NAMALWA (cell line): ENCODE results near the gene CTDP1.
"Not testable (repeated sequence)": the region's sequence is repeated elsewhere in the genome, so short reads cannot be mapped to it uniquely, and the experiment has no call there.

Experiments
- DNase-seq: peaks from one replicate; pipeline ENCODE4 v3.0.0-alpha.2; 2015; ENCODE audit warnings: low spot score

Gene CTDP1

DNA sequence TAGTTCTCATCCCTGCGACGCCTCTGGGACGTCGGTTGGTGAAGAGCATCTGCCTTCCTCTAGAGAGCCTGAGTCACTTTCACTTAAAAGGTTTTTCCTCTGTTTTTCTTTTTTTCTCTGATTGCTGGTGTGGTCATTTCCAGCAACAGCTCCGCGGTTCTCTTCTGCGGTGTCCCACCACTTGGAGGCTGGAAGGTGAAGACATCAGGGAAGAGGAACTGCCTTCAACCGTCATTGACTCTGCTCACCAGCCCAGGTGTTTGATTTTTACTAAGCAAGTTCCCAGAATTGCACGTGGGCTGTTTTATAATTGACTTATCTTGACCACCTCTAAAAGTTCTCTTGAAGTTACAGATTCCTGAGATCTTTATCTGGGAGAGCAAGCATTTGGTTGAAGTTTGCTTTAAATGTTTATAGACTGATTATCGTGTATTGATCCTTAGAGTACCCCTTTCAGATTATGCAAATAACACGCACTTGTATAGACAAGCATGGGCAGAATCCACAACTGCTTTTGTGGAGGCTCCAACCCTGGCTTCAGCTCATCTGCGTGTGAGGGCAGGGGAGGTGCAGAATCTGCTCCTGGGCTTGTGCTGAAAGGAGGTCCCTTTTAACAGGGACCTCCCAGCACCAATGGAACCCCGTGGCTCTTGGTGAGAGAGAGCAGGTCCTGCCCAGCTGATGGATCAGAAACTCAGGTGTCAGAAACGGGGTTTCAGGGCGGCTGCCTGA is 3.5 kb downstream of the CTDP1 start:
- no peak for DNase-seq

DNA sequence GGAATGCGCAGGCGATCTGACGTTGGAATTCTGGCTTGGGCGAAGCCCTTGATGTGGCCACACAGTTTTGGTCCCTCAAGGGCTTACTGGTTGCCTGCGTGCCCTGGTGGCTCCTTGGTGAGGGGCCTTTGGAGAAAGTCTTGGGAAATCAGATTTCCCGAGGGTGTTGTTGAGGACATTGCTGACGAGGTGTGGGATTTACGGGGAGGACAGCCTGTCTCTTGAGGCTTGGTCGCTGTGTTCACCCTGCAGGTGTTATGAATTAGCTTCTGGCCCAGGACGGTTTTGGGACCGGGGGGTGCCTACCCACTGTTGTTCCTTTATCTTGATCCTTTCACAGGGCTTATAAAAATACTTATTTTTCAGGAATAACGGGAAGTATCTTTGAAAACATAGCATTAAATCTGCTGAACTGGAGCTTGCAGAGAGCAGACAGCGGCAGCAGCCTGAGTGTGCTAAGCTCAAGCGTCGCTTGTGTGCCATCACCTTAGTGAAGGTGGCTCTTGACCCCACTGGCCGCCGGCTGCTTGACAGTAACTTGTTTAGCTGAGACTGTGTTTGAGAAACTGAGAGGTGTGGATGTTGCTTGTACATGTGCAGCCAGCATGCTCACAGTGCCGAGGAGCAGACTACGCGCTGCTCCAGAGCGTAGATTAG is 4.2 kb downstream of the CTDP1 start:
- no peak for DNase-seq

DNA sequence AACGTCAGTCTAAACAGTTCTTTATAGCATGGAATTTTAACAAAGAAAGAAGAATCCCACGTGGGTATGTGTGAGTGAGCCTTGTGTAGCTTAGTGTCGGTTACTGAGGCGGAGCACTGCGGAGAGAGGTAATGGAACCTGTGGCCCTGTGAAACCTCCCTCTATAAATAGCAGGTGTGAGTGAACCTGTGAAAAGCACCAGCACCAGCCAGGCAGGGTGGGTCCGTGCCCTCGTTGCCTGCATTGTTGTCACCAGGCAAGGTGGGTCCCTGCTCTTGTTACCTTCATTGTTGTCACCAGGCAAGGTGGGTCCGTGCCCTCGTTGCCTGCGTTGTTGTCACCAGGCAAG is 4.7 kb downstream of the CTDP1 start:
- DNase-seq = no peak

DNA sequence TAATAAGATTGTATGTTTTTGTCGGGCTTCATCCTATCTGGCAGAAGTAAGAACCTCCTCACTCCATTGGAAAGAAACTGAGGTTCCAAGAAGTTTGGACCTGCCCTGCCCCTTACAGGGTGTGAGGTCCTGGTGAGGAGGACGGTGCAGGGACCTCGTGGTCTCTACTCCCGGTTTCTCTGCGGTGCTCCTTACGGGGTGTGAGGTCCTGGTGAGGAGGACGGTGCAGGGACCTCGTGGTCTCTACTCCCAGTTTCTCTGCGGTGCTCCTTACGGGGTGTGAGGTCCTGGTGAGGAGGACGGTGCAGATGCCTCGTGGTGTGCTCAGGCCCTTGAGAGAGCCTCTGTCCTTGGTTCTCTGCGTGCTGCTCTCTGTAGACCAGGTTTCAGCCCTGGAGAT is 5.2 kb downstream of the CTDP1 start:
- DNase-seq = no peak

DNA sequence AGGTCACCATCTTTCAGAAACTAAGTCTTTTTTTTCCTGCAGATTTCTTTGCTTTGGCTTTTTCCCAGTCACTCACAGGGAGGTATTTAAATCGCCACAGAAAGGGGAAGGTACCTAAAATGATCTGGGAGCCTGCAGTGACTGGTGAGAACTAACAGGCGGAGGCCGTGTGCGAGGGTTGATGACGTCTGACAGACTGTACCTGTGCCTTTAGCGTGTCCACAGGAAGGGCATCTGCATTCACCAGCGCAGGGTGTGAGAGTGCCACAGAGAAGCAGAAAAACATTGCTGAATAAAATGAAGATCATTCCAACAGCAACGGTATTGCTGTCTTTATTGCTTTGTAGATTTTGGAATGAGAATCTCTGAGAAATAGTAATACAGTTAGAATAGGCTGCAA is 5.7 kb downstream of the CTDP1 start:
- no peak for DNase-seq

DNA sequence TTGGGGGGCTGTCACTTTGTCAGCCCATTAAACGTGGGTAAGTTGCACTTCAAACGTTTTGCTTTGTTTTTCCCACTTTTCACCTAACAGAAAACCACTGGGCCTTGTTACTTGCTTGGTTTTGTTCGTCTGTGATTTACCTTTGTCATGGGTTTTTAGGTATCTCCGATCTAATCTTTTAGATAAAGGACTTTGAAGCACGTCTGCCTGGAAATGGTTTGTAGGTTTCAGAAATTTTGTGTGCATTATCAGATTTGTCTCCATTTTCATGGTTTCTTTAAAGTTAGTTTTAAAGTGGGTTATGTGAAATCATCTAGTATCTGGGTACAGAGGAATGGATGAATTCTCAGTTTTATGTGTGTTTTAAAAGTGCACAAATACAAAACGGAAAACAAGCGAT is 6.4 kb downstream of the CTDP1 start:
- DNase-seq = no peak

DNA sequence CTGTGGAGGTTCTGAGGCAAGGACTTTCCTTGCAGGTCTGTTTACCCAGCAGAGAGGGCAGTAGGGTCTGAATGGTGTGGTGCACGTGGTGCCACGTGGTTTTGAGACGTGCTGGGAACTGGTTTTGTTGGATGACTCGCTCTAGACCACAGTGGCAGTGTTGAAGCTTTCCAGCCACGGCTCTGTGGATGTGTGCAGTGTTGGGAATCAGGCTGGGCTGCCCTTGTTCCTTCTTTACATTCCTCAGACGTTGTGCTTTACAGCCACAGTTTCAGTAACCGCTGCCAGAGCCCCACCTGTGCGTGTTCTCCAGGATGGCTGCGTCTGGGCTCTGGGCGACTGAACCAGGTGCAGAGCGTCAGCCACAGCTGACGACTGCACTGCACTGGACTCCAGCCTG is 8.2 kb downstream of the CTDP1 start:
- DNase-seq = no peak

DNA sequence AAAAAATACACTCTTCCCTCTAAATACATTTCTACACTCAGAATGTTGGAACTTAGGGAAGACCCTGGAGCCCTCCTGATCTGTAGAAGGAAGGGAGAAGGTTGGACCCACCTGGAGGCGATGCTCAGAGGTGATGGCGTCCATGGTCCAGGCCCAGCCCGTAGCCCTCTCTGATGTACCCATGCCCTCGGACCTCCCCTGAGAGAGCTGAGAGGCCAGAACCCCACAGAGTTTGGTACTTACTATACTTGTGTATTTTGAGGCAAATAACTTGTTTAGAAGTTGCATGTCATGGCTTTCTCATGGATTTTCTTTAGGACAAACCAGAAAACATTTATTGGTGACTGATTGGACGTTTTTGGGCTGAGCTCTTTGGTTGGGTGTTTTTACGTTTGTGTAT is 10.5 kb downstream of the CTDP1 start:
- DNase-seq = no peak

DNA sequence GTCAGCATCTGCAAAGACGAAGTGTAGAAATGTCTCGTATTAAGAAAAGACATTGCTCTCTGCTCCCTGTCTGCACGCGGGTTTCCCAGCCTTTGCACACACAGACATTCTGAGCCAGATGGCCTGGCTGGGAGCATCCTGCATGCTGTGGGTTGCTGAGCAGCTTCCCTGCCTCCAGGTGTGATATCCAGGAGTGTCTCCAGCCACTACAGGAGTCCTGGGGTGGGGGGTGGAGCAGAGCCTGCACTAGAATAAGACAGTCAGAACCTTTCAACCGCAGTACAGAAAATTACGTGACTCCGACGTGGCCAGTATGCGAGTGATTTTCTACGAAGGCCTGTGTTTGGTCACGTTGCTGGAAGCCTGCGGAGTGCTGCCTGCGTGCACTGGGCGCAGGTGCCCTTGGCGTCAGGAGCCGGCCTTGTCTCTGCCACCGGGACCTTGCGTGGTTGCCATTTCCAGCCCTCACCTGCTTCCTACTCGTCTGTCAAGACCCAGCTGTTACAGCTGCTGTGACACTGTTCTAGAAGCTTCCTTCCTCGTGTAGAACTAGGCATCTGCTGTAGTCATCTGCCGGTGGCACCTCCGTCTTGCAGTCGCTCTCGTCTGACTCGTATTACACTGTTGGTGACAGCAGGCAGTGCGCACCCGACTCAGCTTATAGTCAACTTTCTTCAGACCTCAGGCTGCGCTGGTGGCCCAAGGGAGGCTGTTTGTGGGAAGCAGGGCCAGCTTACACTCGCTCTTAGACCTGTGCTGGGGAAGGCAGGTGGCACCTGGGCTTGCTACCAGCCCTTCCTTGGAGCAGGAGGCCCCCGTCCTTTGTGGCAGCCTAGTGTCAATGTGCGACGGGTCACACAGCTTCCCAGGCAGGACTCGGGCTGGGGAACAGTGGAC is 11.2 kb downstream of the CTDP1 start:
- peak; percentile 13 for DNase-seq

DNA sequence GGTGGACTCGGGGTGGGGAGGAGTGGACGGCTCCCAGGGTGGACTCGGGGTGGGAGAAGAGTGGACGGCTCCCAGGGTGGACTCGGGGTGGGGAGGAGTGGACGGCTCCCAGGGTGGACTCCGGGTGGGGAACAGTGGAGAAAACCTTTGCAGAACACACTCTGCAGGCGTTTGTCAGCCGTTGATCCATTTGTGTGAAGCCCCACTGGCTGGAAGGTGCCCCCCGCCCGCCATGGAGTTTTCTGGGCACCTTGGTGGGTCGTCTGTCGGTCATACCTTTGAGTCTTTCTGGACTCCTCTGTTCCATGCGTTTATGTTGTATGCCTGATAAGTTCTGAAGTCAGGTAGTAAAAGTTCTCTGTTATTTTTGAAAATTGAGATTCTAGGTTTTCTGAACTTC is 12.5 kb downstream of the CTDP1 start:
- no peak for DNase-seq

DNA sequence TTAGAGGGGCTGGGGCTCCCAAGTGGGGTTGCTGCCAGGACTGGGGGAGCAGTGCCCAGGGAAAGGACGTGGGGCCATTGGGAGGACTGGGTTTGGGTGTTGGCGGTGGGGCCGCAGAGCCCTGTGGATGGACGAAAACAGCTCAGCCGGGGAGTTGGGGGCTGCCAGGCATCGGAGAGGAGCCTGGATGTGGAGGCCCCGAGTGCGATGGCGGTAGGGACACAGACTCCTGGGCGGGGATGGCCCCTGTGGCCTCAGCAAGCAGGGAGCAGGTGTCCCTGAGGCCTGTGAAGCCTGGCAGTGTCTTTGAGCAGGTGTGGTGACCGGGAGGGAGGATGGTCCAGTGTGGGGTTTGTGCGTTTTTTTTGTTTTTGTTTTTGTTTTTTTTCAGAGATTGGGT is 13.3 kb downstream of the CTDP1 start:
- no peak for DNase-seq

DNA sequence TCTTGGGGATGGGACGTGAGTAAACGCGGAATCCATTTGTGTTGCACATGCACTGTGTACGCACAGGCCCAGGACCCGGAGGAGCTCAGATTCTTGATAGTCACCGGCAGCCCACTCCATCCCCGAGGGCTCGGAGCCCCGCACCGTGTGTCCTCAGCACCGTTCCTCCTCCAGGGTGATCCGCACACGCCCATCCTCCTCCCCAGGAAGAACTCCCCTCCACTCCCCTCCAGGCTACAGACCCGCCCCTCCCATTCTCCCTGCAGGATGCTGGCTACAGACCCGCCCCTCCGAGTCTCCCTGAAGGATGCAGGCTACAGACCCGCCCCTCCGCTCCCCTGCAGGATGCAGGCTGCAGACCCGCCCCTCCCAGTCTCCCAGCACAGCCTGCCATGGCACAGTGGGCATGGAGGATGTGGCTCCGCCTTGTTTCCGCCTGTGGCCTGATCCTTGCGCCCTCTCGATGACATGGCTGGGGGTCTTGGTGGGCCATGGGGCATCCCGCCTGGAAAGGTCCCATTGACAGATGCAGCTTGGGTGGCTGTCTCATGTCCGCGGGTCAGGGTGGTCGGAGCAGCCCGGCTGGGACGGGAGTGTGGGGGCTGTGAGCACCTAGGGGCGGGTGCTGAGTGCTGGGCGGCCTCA is 14.1 kb downstream of the CTDP1 start:
- DNase-seq = no peak

DNA sequence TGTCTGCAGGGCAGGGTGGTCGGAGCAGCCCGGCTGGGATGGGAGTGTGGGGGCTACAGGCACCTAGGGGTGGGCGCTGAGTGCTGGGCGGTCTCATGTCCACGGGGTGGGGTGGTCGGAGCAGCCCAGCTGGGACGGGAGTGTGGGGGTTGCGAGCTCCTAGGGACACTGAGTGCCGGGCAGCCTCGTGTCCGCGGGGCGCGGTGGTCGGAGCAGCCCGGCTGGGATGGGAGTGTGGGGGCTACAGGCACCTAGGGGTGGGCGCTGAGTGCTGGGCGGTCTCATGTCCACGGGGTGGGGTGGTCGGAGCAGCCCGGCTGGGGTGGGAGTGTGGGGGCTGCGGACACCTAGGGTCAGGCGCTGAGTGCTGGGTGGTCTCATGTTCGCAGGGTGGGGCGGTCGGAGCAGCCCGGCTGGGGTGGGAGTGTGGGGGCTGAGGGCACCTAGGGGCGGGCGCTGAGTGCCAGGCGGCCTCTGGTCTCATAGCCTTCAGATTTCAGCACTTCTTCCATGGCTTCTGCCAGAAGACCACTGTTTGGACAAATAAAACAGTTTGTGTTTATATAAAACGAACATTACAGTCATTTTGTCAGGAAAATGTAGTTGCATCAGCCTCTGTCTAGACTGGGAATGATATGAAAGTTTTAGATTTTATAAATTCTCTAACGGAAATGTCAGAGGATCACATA is 14.7 kb downstream of the CTDP1 start:
- not testable (repeated sequence) for DNase-seq

DNA sequence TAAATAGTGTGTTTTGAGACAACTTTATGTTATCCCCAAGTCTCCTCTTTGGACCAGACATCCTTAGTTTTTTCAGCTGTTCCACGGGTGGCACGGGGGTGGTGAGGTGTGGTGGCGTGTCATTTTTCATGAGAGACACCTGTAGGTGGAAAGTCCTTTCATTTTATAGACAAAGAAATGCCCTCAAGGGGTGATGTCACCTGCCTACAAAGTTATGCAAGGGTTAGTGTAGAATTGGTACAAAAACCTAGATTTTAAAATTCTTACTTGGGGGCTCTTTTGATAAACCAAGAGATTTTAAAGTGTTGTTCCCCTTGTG is 15.3 kb downstream of the CTDP1 start:
- no peak for DNase-seq

DNA sequence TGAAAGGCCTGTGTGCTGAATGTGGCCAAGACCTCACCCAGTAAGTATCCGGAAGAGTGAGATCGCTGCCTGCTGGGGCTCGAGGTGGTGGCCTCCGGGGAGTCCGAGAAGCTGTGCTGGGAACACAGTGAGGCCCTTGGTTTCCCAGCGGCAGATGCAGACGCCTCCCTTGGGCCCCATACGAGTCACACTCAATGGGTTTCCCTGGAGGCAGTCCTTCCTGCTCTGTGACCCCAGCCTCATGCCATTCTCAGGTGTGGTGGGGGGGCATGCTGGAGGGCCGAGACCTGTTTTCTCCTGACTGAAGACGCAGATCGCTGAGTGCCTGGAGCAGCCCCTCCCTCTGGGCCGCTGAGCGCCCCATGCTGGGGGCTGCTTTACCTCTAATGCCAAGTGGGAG is 15.7 kb downstream of the CTDP1 start:
- DNase-seq = no peak

DNA sequence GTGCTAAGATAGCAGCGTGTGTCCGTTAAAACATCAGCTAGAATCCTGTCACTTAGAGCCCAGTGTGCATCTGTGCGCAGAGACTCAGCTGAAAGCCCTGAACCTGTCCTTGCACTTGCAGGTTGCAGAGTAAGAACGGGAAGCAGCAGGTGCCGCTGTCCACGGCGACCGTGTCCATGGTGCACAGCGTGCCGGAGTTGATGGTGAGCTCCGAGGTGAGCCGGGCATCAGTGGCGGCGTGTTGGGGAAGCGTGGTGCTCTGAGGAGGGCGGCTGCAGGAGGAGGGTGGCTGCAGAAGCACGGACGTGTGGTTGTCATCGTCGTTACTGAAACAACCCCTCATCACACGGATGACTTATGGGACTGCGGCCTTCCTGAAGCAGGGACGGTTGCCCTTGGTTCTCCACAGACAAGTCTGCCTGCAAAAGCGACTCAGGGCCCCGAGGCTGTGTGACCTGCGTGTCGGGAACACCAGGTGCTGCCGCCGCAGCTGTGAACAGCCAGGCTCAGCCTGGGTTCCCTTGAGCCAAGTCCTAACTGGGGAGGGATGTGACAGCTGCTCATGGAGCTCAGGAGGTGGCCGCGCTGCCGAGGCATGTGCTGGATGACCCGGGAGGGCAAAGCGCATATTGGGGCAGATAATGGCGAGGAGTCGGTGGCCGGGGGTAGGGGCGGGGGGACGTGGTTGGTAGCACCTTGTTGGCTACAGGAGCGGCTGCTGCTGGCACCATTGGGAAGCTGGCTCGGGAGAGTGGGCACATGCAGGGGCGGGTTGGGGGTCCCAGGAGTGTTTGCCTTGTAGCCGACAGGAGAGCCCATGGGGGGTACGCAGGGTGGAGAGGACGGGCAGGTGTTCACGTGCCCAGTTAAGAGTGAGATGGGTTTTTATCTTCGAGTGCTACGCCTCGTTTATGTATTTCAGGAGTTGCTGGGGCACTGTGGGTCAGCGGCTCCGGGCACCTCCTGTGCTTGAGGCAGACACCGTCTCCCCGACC is 16.6 kb downstream of the CTDP1 start:
- DNase-seq = no peak

DNA sequence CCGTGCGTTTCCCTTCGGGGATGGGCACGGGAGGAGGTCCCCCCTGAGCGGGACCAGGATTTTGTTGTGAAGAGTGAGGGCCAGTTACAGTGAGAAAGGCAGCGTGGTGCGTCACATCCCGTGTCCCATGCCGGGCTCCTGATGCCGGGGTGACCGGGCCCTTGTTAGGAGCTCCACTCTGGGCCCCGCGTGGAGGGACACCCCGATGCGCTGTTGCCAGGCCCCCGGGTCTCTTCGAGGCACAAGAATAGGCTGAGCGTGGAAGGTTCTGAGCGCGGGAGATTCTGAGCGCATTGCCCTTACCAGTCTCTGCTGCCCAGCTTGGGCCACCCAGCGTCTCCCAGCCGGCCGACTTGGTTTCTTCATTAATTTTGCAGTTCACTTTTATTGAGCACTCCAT is 17.6 kb downstream of the CTDP1 start:
- DNase-seq = no peak

DNA sequence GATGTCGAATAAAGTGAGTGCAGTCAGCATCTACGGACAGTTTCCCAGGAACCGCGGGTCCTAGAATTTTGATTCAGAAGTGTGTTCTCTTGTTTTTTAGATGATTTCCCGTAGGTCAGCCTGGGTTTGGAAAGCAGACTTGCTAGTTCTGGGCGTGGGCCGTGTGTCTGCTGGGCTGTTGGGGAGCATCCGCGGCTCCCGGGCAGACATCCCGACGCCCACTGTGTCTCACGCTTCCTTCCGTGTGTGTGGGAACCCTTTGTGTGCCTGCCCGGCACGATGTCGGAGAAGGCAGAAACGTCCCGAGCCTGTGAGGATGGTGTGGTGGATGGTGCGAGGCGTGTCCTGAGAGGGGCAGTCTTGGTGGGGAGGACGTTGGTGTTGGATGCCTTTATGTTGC is 18.4 kb downstream of the CTDP1 start:
- no peak for DNase-seq

DNA sequence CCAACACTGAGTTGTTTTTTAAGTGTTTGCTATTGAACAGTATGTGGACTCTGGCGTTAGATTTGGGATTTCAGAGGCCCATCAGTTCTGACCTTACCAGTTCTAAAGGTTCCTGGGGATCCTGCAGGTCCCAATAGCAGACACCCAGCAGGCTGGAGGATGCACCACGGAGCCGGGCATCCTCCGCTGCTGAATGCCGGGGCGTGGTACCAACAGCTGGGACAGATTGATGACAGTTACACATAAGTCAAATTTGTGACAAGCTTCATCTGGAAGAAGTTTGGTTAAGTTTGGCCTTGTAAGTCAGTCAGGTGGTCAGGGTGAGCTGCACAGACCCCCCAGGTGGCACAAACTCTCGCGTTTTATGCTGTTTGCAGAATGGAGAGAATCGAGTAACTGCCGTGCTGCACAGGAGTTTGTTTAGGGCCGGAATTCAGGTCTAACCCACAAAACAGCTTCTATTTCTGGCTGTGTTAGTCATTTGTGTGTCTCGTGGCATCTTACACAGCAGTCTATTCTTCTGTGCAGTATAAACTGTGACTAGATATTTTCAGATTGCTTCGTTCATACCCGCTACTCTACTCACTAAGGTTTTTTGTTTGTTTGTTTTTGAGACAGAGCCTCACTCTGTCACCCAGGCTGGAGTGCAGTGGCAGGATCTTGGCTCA is 19.2 kb downstream of the CTDP1 start:
- no peak for DNase-seq

DNA sequence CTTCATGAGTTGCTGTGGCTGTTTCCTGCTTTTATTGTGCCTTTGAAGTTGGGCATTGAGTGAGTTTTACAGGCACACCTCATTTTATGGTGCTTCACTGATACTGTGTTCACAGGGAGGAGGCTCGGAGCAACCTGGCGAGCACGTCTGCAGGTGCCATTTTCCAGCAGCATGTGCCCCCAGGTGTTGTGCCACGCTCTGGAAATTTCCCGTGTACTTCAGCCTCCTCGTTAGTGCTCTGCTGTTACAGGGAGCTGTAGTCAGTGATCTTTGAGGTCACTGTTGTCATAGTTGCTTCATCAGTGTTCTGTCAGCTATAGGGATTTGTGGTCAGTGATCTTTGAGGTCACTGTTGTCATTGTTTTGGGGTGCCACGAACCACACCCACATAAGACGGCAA is 20.1 kb downstream of the CTDP1 start:
- DNase-seq = no peak
